Measurements from ENCODE around the gene LCN15. TPM values are rescaled to one million over a fixed set of nuclear protein-coding genes. Genes with fewer than 3 reads are reported as not detected.

LCN15 gene
- total and polyA plus RNA-seq, 2 of the 4 experiments (the other 2 are of a cell fraction): not detected

- peak overlapping the region; percentile 93 for H3K4me2 ChIP-seq (ENCODE audit: low read depth, low read length)
- no peak overlapping the region for H4K8ac ChIP-seq (ENCODE audit: low read depth in 2 of 2, low read length in 2 of 2)
- H3K36me3 ChIP-seq (ENCODE audit: control insufficient read depth, insufficient read depth, low read length): peaks cover 48% of the 10 kb centered on the region
- ATAC-seq (ENCODE audit: low read depth) (no peak), DNase-seq (no peak)
- H2BK5ac ChIP-seq (ENCODE audit: low read depth, low read length, poor library complexity, severe bottlenecking): no peak overlapping the region
- in situ Hi-C loops (cut with MboI; ENCODE audit: low sequenced_read_pairs) (no loop called here), dilution Hi-C loops (cut with HindIII; ENCODE audit: low sequenced_read_pairs, unreplicated experiment) (no loop called here), intact Hi-C loops (cut with micrococcal nuclease) (loop anchor here (1.0 kb wide), 1 partner anchor 30 kb away; no protein-coding TSS in a partner anchor)
- peaks cover 18% of the 10 kb centered on the region for H3K4me1 ChIP-seq (ENCODE audit: control insufficient read depth, insufficient read depth, low read length)
- peaks cover 22 to 78% of the 10 kb centered on the region in 2 experiments for H3K79me1 ChIP-seq (ENCODE audit: low read depth in 1 of 2, low read length in 2 of 2)
- no peak overlapping the region for H3K56ac ChIP-seq (ENCODE audit: extremely low read depth, insufficient read depth, low read length)
- H3K14ac ChIP-seq (replicated peaks; ENCODE audit: low read depth, low read length): no peak overlapping the region
- H2BK20ac ChIP-seq (ENCODE audit: low read depth, low read length): no peak overlapping the region
- H3K4me3 ChIP-seq (ENCODE audit: insufficient read depth, low read depth, low read length): 0 out of 2 replicates have a peak overlapping the region, but pooled peaks have one; percentile 0
- H3K18ac ChIP-seq (ENCODE audit: low read depth, low read length): no peak overlapping the region
- H2AK9ac ChIP-seq (replicated peaks; ENCODE audit: low read depth, low read length, poor library complexity): no peak overlapping the region
- no peak overlapping the region for H2BK120ac ChIP-seq (ENCODE audit: low read depth, low read length)
- no peak overlapping the region for H2AFZ ChIP-seq (replicated peaks; ENCODE audit: low read length, poor library complexity)
- H4K91ac ChIP-seq (ENCODE audit: insufficient read depth, low read depth, low read length): no peak overlapping the region
- no peak overlapping the region for H2BK15ac ChIP-seq (ENCODE audit: low read depth, low read length)
- no peak for TF ChIP-seq ELK1 (IDR thresholded peaks at IDR 0.05; ENCODE audit: borderline replicate concordance, low read depth, low read length)
- no peak for TF ChIP-seq SMC3 (IDR thresholded peaks at IDR 0.05; ENCODE audit: low read depth, low read length)
- no peak for TF ChIP-seq RCOR1 (IDR thresholded peaks at IDR 0.05; ENCODE audit: insufficient replicate concordance, low read length)
- no peak for TF ChIP-seq CEBPB (IDR thresholded peaks at IDR 0.05; ENCODE audit: low read depth, low read length)
- no peak for TF ChIP-seq RFX5 (IDR thresholded peaks at IDR 0.05; ENCODE audit: low read depth, low read length)
- no peak for TF ChIP-seq USF2 (IDR thresholded peaks at IDR 0.05; ENCODE audit: low read depth, low read length)
- ChIA-PET CTCF (no interaction called here), POLR2A (ENCODE audit: unreplicated experiment) (no interaction called here)
- H3K27ac ChIP-seq (ENCODE audit: insufficient read depth, low read length): peak overlapping the region; percentile 18
- H3K9ac ChIP-seq (ENCODE audit: low read depth, low read length): peak overlapping the region; percentile 90; the same call in 1 of the 2 replicates
- 86% methylated on average over 14 of the region's 16 CpGs; no CpG with 5 or more reads in 1 of the 2 experiments for WGBS, 2 experiments (ENCODE audit: extremely low coverage in 2 of 2, insufficient read length in 1 of 2)
- no peak overlapping the region for H4K5ac ChIP-seq (ENCODE audit: low read depth, low read length)
- H3K27me3 ChIP-seq (ENCODE audit: control insufficient read depth, insufficient read depth, low read length): no peaks in the 10 kb centered on the region
- H4K20me1 ChIP-seq (ENCODE audit: insufficient read depth, low read length): peaks cover 68% of the 10 kb centered on the region
- no TSS peak for BruUV-seq (replicated peaks)
- peak overlapping the region; percentile 54; the same call in 1 of the 2 replicates for H3K23ac ChIP-seq (ENCODE audit: low read depth, low read length)
- H3K9me3 ChIP-seq (ENCODE audit: control insufficient read depth, insufficient read depth, low read length): no peaks in the 10 kb centered on the region
- H3K9me1 ChIP-seq (ENCODE audit: insufficient read depth, low read length): peaks cover 15% of the 10 kb centered on the region
- no peak overlapping the region for H3K4ac ChIP-seq (ENCODE audit: low read depth, low read length)
- H2AK5ac ChIP-seq (ENCODE audit: low read depth, low read length): peak overlapping the region; percentile 9; the same call in 1 of the 2 replicates
Observed at GRCh38 chr9:136726118-136726517, 38.2 kb downstream of the LCN15 start.

Measured in IMR-90 (cell line).